Panc1 (cell line): ENCODE results near the gene DLGAP3.

Experiments
- POLR2AphosphoS5 ChIP-seq: IDR thresholded peaks from 2 replicates; pipeline ENCODE4 v1.6.1; 2012; ENCODE audit warnings: mild to moderate bottlenecking, low read depth, low read length, moderate library complexity
- TCF7L2 ChIP-seq: IDR thresholded peaks from 2 replicates; pipeline ENCODE4 v1.6.1; 2011; ENCODE audit warnings: mild to moderate bottlenecking, low read depth, low read length, inconsistent platforms
- TF ChIP-seq, protein P1 (sequence below): fragments of 450-650 bp; IDR thresholded peaks from 2 replicates; pipeline ENCODE4 v1.5.1; 2017; ENCODE audit warnings: mild to moderate bottlenecking
- TF ChIP-seq, protein P2 (sequence below), 2 experiments: IDR thresholded peaks; 2 replicates each; pipeline ENCODE4 v1.6.1; 2011 to 2012; ENCODE audit warnings: low read depth in 2 of 2, control low read depth in 1 of 2, low read length in 1 of 2, mild to moderate bottlenecking in 1 of 2, moderate library complexity in 1 of 2; ENCODE audit not compliant: insufficient read depth in 1 of 2

DNA sequence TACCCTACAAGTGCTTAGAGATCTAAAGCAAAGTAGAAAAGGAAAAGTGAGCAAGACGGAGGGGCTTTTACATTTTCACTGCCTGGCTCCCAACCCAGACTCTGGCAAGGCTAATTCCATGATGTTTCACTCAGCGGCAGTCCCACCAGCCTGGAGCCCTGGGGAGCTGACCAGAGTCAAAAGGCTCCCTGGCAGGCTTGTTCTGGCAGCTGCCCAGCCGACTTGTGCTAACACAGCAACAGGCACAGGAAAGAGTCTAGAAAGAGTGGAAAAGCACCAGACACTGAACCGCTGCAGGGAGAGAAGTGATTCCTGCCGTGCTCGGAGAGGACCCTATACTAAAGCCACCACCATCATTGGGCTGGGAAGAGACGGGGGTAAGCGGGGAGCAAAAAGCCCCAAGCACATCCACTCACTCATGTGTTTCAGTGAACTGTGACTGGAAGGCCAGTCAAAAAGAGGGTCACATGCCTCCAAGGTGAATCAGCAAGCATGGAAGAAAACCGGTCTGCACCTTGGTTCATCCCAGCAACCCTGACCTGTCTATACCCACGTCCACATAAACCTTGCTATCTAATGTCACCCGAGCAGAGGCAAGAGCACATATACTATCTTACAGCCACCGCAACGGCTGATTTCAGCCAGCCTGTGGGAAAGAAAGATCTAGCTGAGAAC is 77.9 kb downstream of the DLGAP3 start:
- TF ChIP-seq, protein P1, sequence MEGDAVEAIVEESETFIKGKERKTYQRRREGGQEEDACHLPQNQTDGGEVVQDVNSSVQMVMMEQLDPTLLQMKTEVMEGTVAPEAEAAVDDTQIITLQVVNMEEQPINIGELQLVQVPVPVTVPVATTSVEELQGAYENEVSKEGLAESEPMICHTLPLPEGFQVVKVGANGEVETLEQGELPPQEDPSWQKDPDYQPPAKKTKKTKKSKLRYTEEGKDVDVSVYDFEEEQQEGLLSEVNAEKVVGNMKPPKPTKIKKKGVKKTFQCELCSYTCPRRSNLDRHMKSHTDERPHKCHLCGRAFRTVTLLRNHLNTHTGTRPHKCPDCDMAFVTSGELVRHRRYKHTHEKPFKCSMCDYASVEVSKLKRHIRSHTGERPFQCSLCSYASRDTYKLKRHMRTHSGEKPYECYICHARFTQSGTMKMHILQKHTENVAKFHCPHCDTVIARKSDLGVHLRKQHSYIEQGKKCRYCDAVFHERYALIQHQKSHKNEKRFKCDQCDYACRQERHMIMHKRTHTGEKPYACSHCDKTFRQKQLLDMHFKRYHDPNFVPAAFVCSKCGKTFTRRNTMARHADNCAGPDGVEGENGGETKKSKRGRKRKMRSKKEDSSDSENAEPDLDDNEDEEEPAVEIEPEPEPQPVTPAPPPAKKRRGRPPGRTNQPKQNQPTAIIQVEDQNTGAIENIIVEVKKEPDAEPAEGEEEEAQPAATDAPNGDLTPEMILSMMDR = no peak
- TF ChIP-seq POLR2AphosphoS5 (no peak), TCF7L2 (no peak)
- TF ChIP-seq, protein P2, sequence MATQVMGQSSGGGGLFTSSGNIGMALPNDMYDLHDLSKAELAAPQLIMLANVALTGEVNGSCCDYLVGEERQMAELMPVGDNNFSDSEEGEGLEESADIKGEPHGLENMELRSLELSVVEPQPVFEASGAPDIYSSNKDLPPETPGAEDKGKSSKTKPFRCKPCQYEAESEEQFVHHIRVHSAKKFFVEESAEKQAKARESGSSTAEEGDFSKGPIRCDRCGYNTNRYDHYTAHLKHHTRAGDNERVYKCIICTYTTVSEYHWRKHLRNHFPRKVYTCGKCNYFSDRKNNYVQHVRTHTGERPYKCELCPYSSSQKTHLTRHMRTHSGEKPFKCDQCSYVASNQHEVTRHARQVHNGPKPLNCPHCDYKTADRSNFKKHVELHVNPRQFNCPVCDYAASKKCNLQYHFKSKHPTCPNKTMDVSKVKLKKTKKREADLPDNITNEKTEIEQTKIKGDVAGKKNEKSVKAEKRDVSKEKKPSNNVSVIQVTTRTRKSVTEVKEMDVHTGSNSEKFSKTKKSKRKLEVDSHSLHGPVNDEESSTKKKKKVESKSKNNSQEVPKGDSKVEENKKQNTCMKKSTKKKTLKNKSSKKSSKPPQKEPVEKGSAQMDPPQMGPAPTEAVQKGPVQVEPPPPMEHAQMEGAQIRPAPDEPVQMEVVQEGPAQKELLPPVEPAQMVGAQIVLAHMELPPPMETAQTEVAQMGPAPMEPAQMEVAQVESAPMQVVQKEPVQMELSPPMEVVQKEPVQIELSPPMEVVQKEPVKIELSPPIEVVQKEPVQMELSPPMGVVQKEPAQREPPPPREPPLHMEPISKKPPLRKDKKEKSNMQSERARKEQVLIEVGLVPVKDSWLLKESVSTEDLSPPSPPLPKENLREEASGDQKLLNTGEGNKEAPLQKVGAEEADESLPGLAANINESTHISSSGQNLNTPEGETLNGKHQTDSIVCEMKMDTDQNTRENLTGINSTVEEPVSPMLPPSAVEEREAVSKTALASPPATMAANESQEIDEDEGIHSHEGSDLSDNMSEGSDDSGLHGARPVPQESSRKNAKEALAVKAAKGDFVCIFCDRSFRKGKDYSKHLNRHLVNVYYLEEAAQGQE (IDR thresholded peaks at IDR 0.05; ENCODE audit: insufficient read depth in 1 of 2, low read depth in 2 of 2, low read length in 1 of 2) = no peak
